Nephron progenitor cell (in vitro differentiated cells): ENCODE data around the gene CCDC9.

Source experiments
- DNase-seq: peaks from one replicate; pipeline ENCODE4 v3.0.0; 2021
- H3K27ac Mint-ChIP-seq: 2 replicates; pipeline ENCODE4 v1.8.0; 2021; ENCODE audit warnings: mild to moderate bottlenecking, moderate library complexity, mixed read lengths
- H3K27me3 Mint-ChIP-seq: 2 replicates; pipeline ENCODE4 v1.8.0; 2021; ENCODE audit warnings: mild to moderate bottlenecking, low read depth, mixed read lengths; ENCODE audit not compliant: poor library complexity
- H3K36me3 Mint-ChIP-seq: 2 replicates; pipeline ENCODE4 v1.8.0; 2021; ENCODE audit warnings: low read depth, mixed read lengths
- H3K4me1 Mint-ChIP-seq: 2 replicates; pipeline ENCODE4 v1.8.0; 2021; ENCODE audit warnings: mixed read lengths
- H3K4me3 Mint-ChIP-seq: 2 replicates; pipeline ENCODE4 v1.8.0; 2021; ENCODE audit warnings: mild to moderate bottlenecking, moderate library complexity, mixed read lengths
- H3K9me3 Mint-ChIP-seq: 2 replicates; pipeline ENCODE4 v1.8.0; 2021; ENCODE audit warnings: mild to moderate bottlenecking, moderate library complexity, mixed read lengths
- CTCF ChIP-seq: fragments of 200-600 bp; sonication (generic); IDR thresholded peaks from 2 replicates; pipeline ENCODE4 v1.5.0; 2021; ENCODE audit warnings: antibody characterized with exemption

The CCDC9 gene

GRCh38 chr19:47228168-47228936 is 28.0 kb upstream of the CCDC9 start:
- no peak overlapping the region for H3K27ac Mint-ChIP-seq
- H3K27me3 Mint-ChIP-seq: peaks cover 7% of the 10 kb centered on the region
- H3K36me3 Mint-ChIP-seq: peaks cover 6% of the 10 kb centered on the region
- H3K9me3 Mint-ChIP-seq: no peaks in the 10 kb centered on the region
- H3K4me3 Mint-ChIP-seq: no peak overlapping the region
- H3K4me1 Mint-ChIP-seq: peaks cover 25% of the 10 kb centered on the region
- DNase-seq: no peak
- TF ChIP-seq CTCF: no peak

GRCh38 chr19:47228937-47229675 is 27.2 kb upstream of the CCDC9 start:
- Mint-ChIP-seq H3K9me3 (no peaks in the 10 kb centered on the region), H3K27me3 (peaks cover 7% of the 10 kb centered on the region), H3K27ac (no peak overlapping the region), H3K4me1 (peaks cover 25% of the 10 kb centered on the region), H3K4me3 (no peak overlapping the region), H3K36me3 (peaks cover 6% of the 10 kb centered on the region)
- DNase-seq: no peak
- no peak for TF ChIP-seq CTCF

- H3K27me3 Mint-ChIP-seq: peaks cover 7% of the 10 kb centered on the region
- no peak overlapping the region for H3K27ac Mint-ChIP-seq
- no peaks in the 10 kb centered on the region for H3K9me3 Mint-ChIP-seq
- no peak for TF ChIP-seq CTCF
- peaks cover 6% of the 10 kb centered on the region for H3K36me3 Mint-ChIP-seq
- no peak overlapping the region for H3K4me3 Mint-ChIP-seq
- no peak for DNase-seq
- peaks cover 25% of the 10 kb centered on the region for H3K4me1 Mint-ChIP-seq
Observed at GRCh38 chr19:47229676-47230053, 26.7 kb upstream of the CCDC9 start.

GRCh38 chr19:47230054-47230920 is 26.0 kb upstream of the CCDC9 start:
- Mint-ChIP-seq H3K27ac (no peak overlapping the region), H3K27me3 (peaks cover 7% of the 10 kb centered on the region), H3K36me3 (peaks cover 5% of the 10 kb centered on the region), H3K4me1 (peaks cover 24% of the 10 kb centered on the region), H3K9me3 (no peaks in the 10 kb centered on the region), H3K4me3 (peak overlapping the region; percentile 42)
- peak; percentile 75 for DNase-seq
- peak; percentile 63 for TF ChIP-seq CTCF

GRCh38 chr19:47230921-47231214 is 25.5 kb upstream of the CCDC9 start, which contains the start of gene BBC3:
BBC3 (minus strand) TSS chr19:47231199; CDS start chr19:47228431, 2,768 bp downstream.
- Mint-ChIP-seq H3K36me3 (no peaks in the 10 kb centered on the region), H3K4me3 (peak within 1 kb of the TSS; percentile 80)
- no peak for DNase-seq

More at GRCh38 chr19:47230921-47231214, 25.5 kb upstream of the CCDC9 start, which contains the start of gene BBC3:
- peaks cover 19% of the 10 kb centered on the region for H3K4me1 Mint-ChIP-seq
- peak within 1 kb of the TSS; percentile 62 for H3K27ac Mint-ChIP-seq
- H3K9me3 Mint-ChIP-seq: no peaks in the 10 kb centered on the region
- TF ChIP-seq CTCF: no peak
- peaks cover 9% of the 10 kb centered on the region for H3K27me3 Mint-ChIP-seq
